IMR-90 (cell line): Measurements from ENCODE around the gene CLEC9A. TPM values are rescaled to one million over a fixed set of nuclear protein-coding genes. Genes with fewer than 3 reads are reported as not detected.

Experiments
- ATAC-seq: fragments of 200-7000 bp; cut with Tn5 transposase; 2 replicates; pipeline ENCODE4 v1.9.1; 2020; ENCODE audit warnings: low read depth, mild to moderate bottlenecking, moderate library complexity
- BruUV-seq: library from RNA; stranded (reverse); fragments of 400-500 nt; replicated peaks from 2 replicates; lab custom pipeline; 2021; lab: Mats Ljungman, UMichigan
- CTCF ChIA-PET: fragments of 300-600 bp; formaldehyde crosslinking; extraction: SDS; loops from one replicate; lab custom pipeline; 2021; ENCODE audit warnings: antibody characterized with exemption; lab: Yijun Ruan, JAX
- POLR2A ChIA-PET: fragments of 300-600 bp; sonication (Branson Sonifier 250); formaldehyde crosslinking; loops from one replicate; lab custom pipeline; 2022; ENCODE audit warnings: antibody characterized with exemption; ENCODE audit not compliant: unreplicated experiment; lab: Charles Lee
- DNase-seq: peaks from one replicate; pipeline ENCODE4 v3.0.0; 2013
- H2AFZ ChIP-seq: replicated peaks from 2 replicates; pipeline ENCODE3; 2013; ENCODE audit warnings: low read length, mild to moderate bottlenecking; ENCODE audit not compliant: poor library complexity
- H2AK5ac ChIP-seq: 2 replicates; pipeline ENCODE4 v1.6.1; 2013; ENCODE audit warnings: low read depth, low read length, inconsistent platforms
- H2AK9ac ChIP-seq: replicated peaks from 2 replicates; pipeline ENCODE3; 2013; ENCODE audit warnings: mild to moderate bottlenecking, low read depth, low read length, moderate library complexity; ENCODE audit not compliant: poor library complexity
- H2BK120ac ChIP-seq: 2 replicates; pipeline ENCODE4 v1.6.1; 2013; ENCODE audit warnings: low read depth, low read length, inconsistent platforms
- H2BK15ac ChIP-seq: 3 replicates; pipeline ENCODE4 v1.6.1; 2013; ENCODE audit warnings: low read depth, low read length, inconsistent platforms
- H2BK20ac ChIP-seq: 2 replicates; pipeline ENCODE4 v1.6.1; 2013; ENCODE audit warnings: low read depth, mild to moderate bottlenecking, inconsistent platforms, low read length, moderate library complexity
- H2BK5ac ChIP-seq: 2 replicates; pipeline ENCODE4 v1.6.1; 2013; ENCODE audit warnings: mild to moderate bottlenecking, low read depth, low read length, inconsistent platforms; ENCODE audit not compliant: poor library complexity, severe bottlenecking
- H3K14ac ChIP-seq: replicated peaks from 2 replicates; pipeline ENCODE4 v1.6.1; 2013; ENCODE audit warnings: low read depth, low read length, inconsistent platforms
- H3K18ac ChIP-seq: 2 replicates; pipeline ENCODE4 v1.6.1; 2013; ENCODE audit warnings: low read depth, low read length, control low read depth
- H3K23ac ChIP-seq: 2 replicates; pipeline ENCODE4 v1.6.1; 2013; ENCODE audit warnings: low read depth, low read length, inconsistent platforms
- H3K27ac ChIP-seq: 2 replicates; pipeline ENCODE4 v1.5.1; 2013; ENCODE audit warnings: mild to moderate bottlenecking, control low read depth, low read length; ENCODE audit not compliant: insufficient read depth
- H3K27me3 ChIP-seq: 2 replicates; pipeline ENCODE4 v1.6.1; 2013; ENCODE audit warnings: low read length; ENCODE audit not compliant: control insufficient read depth, insufficient read depth
- H3K36me3 ChIP-seq: 2 replicates; pipeline ENCODE4 v1.6.1; 2013; ENCODE audit warnings: low read length, mixed read lengths; ENCODE audit not compliant: control insufficient read depth, insufficient read depth
- H3K4ac ChIP-seq: 2 replicates; pipeline ENCODE4 v1.6.1; 2013; ENCODE audit warnings: low read depth, low read length, inconsistent platforms
- H3K4me1 ChIP-seq: 2 replicates; pipeline ENCODE4 v1.6.1; 2013; ENCODE audit warnings: low read length, mixed read lengths; ENCODE audit not compliant: control insufficient read depth, insufficient read depth
- H3K4me2 ChIP-seq: 2 replicates; pipeline ENCODE4 v1.6.1; 2013; ENCODE audit warnings: low read depth, mild to moderate bottlenecking, control low read depth, low read length, moderate library complexity
- H3K4me3 ChIP-seq: 2 replicates; pipeline ENCODE4 v1.5.1; 2013; ENCODE audit warnings: low read depth, mild to moderate bottlenecking, control low read depth, low read length, moderate library complexity; ENCODE audit not compliant: insufficient read depth
- H3K56ac ChIP-seq: 2 replicates; pipeline ENCODE4 v1.6.1; 2013; ENCODE audit warnings: low read length, inconsistent platforms; ENCODE audit not compliant: insufficient read depth; ENCODE audit errors: extremely low read depth
- H3K79me1 ChIP-seq, 2 experiments: 2 replicates each; pipeline ENCODE4 v1.6.1; 2013; ENCODE audit warnings: low read length in 2 of 2, inconsistent platforms in 1 of 2, low read depth in 1 of 2
- H3K9ac ChIP-seq: 2 replicates; pipeline ENCODE4 v1.6.1; 2013; ENCODE audit warnings: low read depth, low read length, control low read depth
- H3K9me1 ChIP-seq: 2 replicates; pipeline ENCODE4 v1.6.1; 2013; ENCODE audit warnings: low read length, inconsistent platforms; ENCODE audit not compliant: insufficient read depth
- H3K9me3 ChIP-seq: 2 replicates; pipeline ENCODE4 v1.6.1; 2013; ENCODE audit warnings: low read length; ENCODE audit not compliant: control insufficient read depth, insufficient read depth
- H4K20me1 ChIP-seq: 2 replicates; pipeline ENCODE4 v1.6.1; 2013; ENCODE audit warnings: low read length, inconsistent platforms; ENCODE audit not compliant: insufficient read depth
- H4K5ac ChIP-seq: 2 replicates; pipeline ENCODE4 v1.6.1; 2013; ENCODE audit warnings: mild to moderate bottlenecking, low read depth, low read length, control low read depth
- H4K8ac ChIP-seq, 2 experiments: 2 replicates each; pipeline ENCODE4 v1.6.1; 2013; ENCODE audit warnings: low read depth in 2 of 2, low read length in 2 of 2, control low read depth in 1 of 2, inconsistent platforms in 1 of 2
- H4K91ac ChIP-seq: 2 replicates; pipeline ENCODE4 v1.6.1; 2013; ENCODE audit warnings: low read depth, low read length, inconsistent platforms; ENCODE audit not compliant: insufficient read depth
- BHLHE40 ChIP-seq: fragments of 150-350 bp; IDR thresholded peaks from 2 replicates; pipeline ENCODE4 v1.6.1; 2016; ENCODE audit warnings: mild to moderate bottlenecking, low read depth, low read length
- CEBPB ChIP-seq: IDR thresholded peaks from 2 replicates; pipeline ENCODE4 v1.6.1; 2012; ENCODE audit warnings: low read depth, low read length, improper control_type of control experiment
- ELK1 ChIP-seq: fragments of 150-350 bp; IDR thresholded peaks from 2 replicates; pipeline ENCODE4 v1.6.1; 2016; ENCODE audit warnings: low read depth, mild to moderate bottlenecking, low read length, moderate library complexity, borderline replicate concordance
- FOS ChIP-seq: fragments of 150-350 bp; IDR thresholded peaks from 2 replicates; pipeline ENCODE4 v1.6.1; 2016; ENCODE audit warnings: low read depth, low read length
- MAFK ChIP-seq: IDR thresholded peaks from 2 replicates; pipeline ENCODE4 v1.6.1; 2012; ENCODE audit warnings: low read depth, low read length, improper control_type of control experiment
- RCOR1 ChIP-seq: IDR thresholded peaks from 2 replicates; pipeline ENCODE4 v1.6.1; 2012; ENCODE audit warnings: mild to moderate bottlenecking, low read length, improper control_type of control experiment; ENCODE audit not compliant: insufficient replicate concordance
- WGBS, 2 experiments: methylation state at CpG; one replicate each; pipeline versions ENCODE4 v1.1.5 to v1.1.7; 2013; ENCODE audit warnings: missing lambda C conversion rate in 2 of 2; ENCODE audit not compliant: insufficient read length in 1 of 2; ENCODE audit errors: extremely low coverage in 2 of 2; 5-methylcytosine and 5-hydroxymethylcytosine counted together
- dilution Hi-C: fragments of 300-500 bp; cut with HindIII; formaldehyde crosslinking; loops from one replicate; pipeline ENCODE4 v1.14.3; 2018; ENCODE audit warnings: low sequenced_read_pairs; ENCODE audit not compliant: unreplicated experiment
- in situ Hi-C: fragments of 300-500 bp; cut with MboI; formaldehyde crosslinking; loops from 3 replicates; pipeline ENCODE4 v1.14.3; 2019; ENCODE audit warnings: low sequenced_read_pairs, inconsistent platforms, mixed read lengths
- intact Hi-C: fragments of 100-400 bp; cut with micrococcal nuclease; formaldehyde crosslinking; loops from 2 replicates; pipeline ENCODE4 v1.10.0; 2022
- polyA plus RNA-seq, 3 experiments: library from polyadenylated mRNA; depleted of rRNA; stranded (reverse); fragments of >200 nt; gene quantifications; 2 replicates each; pipeline ENCODE4 v1.2.3, GENCODE V29; 2012; ENCODE audit warnings: low replicate concordance in 1 of 3
- total RNA-seq: library from RNA; depleted of rRNA; stranded (reverse); fragments of >200 nt; gene quantifications from 2 replicates; pipeline ENCODE4 v1.2.3, GENCODE V29; 2012

CLEC9A gene
- total and polyA plus RNA-seq, 2 of the 4 experiments (the other 2 are of a cell fraction), result not detected

- Histone ChIP-seq H3K56ac (no peak overlapping the region), H3K18ac (peak overlapping the region; percentile 21; the same call in 1 of the 2 replicates), H4K5ac (no peak overlapping the region), H3K4me2 (no peak overlapping the region), H3K4ac (no peak overlapping the region), H2BK120ac (peak overlapping the region; percentile 94), H3K27ac (peak overlapping the region; percentile 54), H2BK5ac (peak overlapping the region; percentile 71), H3K4me1 (no peaks in the 10 kb centered on the region; the same call in 1 of the 2 replicates), H3K27me3 (no peaks in the 10 kb centered on the region), H4K8ac (peak overlapping the region in 1 of 2 experiments; percentile 84; a peak in 1 of 4 replicates), H3K4me3 (no peak overlapping the region), H3K9ac (no peak overlapping the region), H2BK20ac (peak overlapping the region; percentile 78; the same call in 1 of the 2 replicates), H3K9me1 (0 out of 2 replicates have a peak, but pooled peaks cover 7% of the 10 kb centered on the region), H2BK15ac (no peak overlapping the region), H3K79me1 (no peaks in the 10 kb centered on the region), H2AK5ac (no peak overlapping the region), H2AK9ac (no peak overlapping the region), H3K23ac (no peak overlapping the region), H3K9me3 (no peaks in the 10 kb centered on the region), H3K36me3 (no peaks in the 10 kb centered on the region), H3K14ac (no peak overlapping the region), H4K20me1 (no peaks in the 10 kb centered on the region), H4K91ac (no peak overlapping the region; the same call in 1 of the 2 replicates), H2AFZ (peak overlapping the region; percentile 17)
- ATAC-seq (peak; percentile 85), DNase-seq (peak; percentile 87)
- ChIA-PET POLR2A (interaction anchor here (0.6 to 1.1 kb wide), 2 partner anchors 156 to 158 kb away, joined by 3 to 6 read pairs; no protein-coding TSS in a partner anchor), CTCF (interaction anchor here (0.6 to 1.5 kb wide), 3 partner anchors 17 to 108 kb away, joined by 4 to 6 read pairs (median 4); no protein-coding TSS in a partner anchor)
- in situ Hi-C loops (no loop called here), dilution Hi-C loops (no loop called here), intact Hi-C loops (loop anchor here (2.0 to 5.0 kb wide), 3 partner anchors 159 to 525 kb away; no protein-coding TSS in a partner anchor)
- BruUV-seq, result no TSS peak
- WGBS, 2 experiments, result 40% methylated on average over 1 of the region's 5 CpGs; no CpG with 5 or more reads in 1 of the 2 experiments
- TF ChIP-seq BHLHE40, result 0 out of 2 replicates have a peak, but pooled peaks have one; percentile 8
- peak; percentile 71 for TF ChIP-seq CEBPB
- no peak for TF ChIP-seq MAFK
- peak; percentile 68 for TF ChIP-seq RCOR1
- no peak for TF ChIP-seq ELK1
- 0 out of 2 replicates have a peak, but pooled peaks have one; percentile 11 for TF ChIP-seq FOS
These were observed 1.3 kb downstream of the CLEC9A start for GRCh38 chr12:10031771-10032175.
